ENCODE measurements around the gene NFIC. TPM values are rescaled to one million over a fixed set of nuclear protein-coding genes. Genes with fewer than 3 reads are reported as not detected.

The NFIC gene
- total RNA-seq, 1 experiment from 2014 or later, result 75.6 TPM

DNA sequence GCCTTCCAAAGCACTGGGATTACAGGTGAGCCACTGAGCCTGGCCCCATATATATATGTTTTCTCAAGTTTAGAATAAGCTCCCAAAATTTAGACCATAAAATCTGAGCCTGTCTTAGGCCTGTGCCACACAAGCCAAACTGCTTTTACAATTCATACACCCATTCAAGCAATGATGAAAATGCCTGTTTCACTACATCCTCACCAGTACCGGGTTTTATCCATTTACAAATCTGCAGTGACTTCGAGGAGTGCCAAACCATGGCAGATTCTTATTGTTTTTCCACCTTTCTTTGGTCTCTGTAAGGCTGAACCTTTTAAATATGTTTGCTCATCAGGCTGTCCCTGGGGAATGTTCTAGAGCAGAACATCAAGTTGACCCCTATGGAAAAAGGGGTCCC, 9.6 kb upstream of the NFIC start:
- TF ChIP-seq EZH2 (IDR thresholded peaks at IDR 0.05; ENCODE audit: low read depth), result no peak
- TF ChIP-seq CTCF (conservative IDR thresholded peaks at IDR 0.05), result no peak
- Histone ChIP-seq H3F3A (ENCODE audit: insufficient read depth, low read depth) (peaks cover 10% of the 10 kb centered on the region; the same call in 1 of the 2 replicates), H3K9me3 (ENCODE audit: insufficient read depth, low read depth) (no peaks in the 10 kb centered on the region), H3K4me2 (no peak overlapping the region), H3K36me3 (ENCODE audit: low read depth) (no peaks in the 10 kb centered on the region), H3K27me3 (ENCODE audit: insufficient read depth, low read depth) (no peaks in the 10 kb centered on the region), H3K27ac (no peak overlapping the region), H3K9me2 (ENCODE audit: insufficient read depth) (no peaks in the 10 kb centered on the region), H2AFZ (no peak overlapping the region), H3K79me2 (ENCODE audit: low read depth) (no peaks in the 10 kb centered on the region), H3K4me3 (no peak overlapping the region), H4K20me1 (ENCODE audit: insufficient read depth) (no peaks in the 10 kb centered on the region), H3K4me1 (replicated peaks; ENCODE audit: insufficient read depth) (no peaks in the 10 kb centered on the region)
- POLR2A ChIA-PET (ENCODE audit: unreplicated experiment), result no interaction called here
- BruUV-seq (replicated peaks), result no TSS peak
- intact Hi-C loops (cut with micrococcal nuclease; ENCODE audit: unreplicated experiment), result no loop called here
- CTCF ChIA-PET, result no interaction called here
- no peak for DNase-seq

DNA sequence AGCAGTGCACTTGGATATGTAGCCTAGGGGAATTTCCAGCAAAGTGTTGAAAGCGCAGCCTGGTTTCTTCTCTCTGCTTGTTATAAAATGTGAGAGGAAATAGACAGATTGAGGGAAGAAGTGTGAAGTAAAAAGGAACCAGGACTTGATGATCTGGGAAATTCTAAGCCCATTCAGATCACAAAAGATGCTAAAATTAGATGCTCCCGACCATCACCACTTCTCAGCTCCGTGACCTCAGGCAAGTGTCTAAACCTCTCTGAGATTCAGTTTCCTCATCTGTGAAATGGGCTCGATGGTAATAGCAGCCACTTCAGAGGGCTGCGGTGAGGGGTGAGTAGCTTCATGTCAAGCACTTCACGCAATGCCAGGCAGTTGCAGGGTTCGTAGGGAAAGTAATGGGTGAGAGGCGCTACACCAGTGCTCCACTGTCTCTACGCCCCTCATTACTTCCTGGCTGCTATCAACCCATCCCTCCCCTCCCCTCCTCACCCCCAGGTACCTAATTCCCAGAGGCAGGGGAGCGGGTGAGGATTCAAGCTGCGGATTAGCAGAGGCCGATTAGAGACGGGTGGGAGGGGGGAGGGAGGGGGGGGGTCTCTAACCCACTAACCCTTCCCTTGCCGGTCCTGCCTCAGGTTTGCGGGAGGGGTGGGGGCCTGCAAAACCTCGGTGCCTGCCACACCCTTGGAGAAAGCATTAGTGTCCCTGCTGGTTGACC, 9.0 kb upstream of the NFIC start:
- CTCF ChIA-PET, result no interaction called here
- Histone ChIP-seq H3K9me3 (ENCODE audit: insufficient read depth, low read depth) (no peaks in the 10 kb centered on the region), H3K27me3 (ENCODE audit: insufficient read depth, low read depth) (no peaks in the 10 kb centered on the region), H3K4me3 (no peak overlapping the region), H3K27ac (no peak overlapping the region), H3K9me2 (ENCODE audit: insufficient read depth) (no peaks in the 10 kb centered on the region), H4K20me1 (ENCODE audit: insufficient read depth) (no peaks in the 10 kb centered on the region), H3K4me2 (no peak overlapping the region), H3F3A (ENCODE audit: insufficient read depth, low read depth) (peaks cover 10% of the 10 kb centered on the region; the same call in 1 of the 2 replicates), H2AFZ (no peak overlapping the region), H3K79me2 (ENCODE audit: low read depth) (no peaks in the 10 kb centered on the region), H3K4me1 (replicated peaks; ENCODE audit: insufficient read depth) (no peaks in the 10 kb centered on the region), H3K36me3 (ENCODE audit: low read depth) (no peaks in the 10 kb centered on the region)
- intact Hi-C loops (cut with micrococcal nuclease; ENCODE audit: unreplicated experiment), result no loop called here
- POLR2A ChIA-PET (ENCODE audit: unreplicated experiment), result no interaction called here
- TF ChIP-seq EZH2 (IDR thresholded peaks at IDR 0.05; ENCODE audit: low read depth), result no peak
- no peak for TF ChIP-seq CTCF (conservative IDR thresholded peaks at IDR 0.05)
- no TSS peak for BruUV-seq (replicated peaks)
- no peak for DNase-seq

GRCh38 chr19:3357992-3358688, 8.2 kb upstream of the NFIC start:
- Histone ChIP-seq H3K36me3 (ENCODE audit: low read depth) (no peaks in the 10 kb centered on the region), H4K20me1 (ENCODE audit: insufficient read depth) (no peaks in the 10 kb centered on the region), H3K4me1 (replicated peaks; ENCODE audit: insufficient read depth) (no peaks in the 10 kb centered on the region), H3K4me3 (no peak overlapping the region), H2AFZ (no peak overlapping the region), H3K27me3 (ENCODE audit: insufficient read depth, low read depth) (no peaks in the 10 kb centered on the region), H3K9me2 (ENCODE audit: insufficient read depth) (no peaks in the 10 kb centered on the region), H3K9me3 (ENCODE audit: insufficient read depth, low read depth) (no peaks in the 10 kb centered on the region), H3F3A (ENCODE audit: insufficient read depth, low read depth) (peaks cover 10% of the 10 kb centered on the region; the same call in 1 of the 2 replicates), H3K27ac (no peak overlapping the region), H3K79me2 (ENCODE audit: low read depth) (no peaks in the 10 kb centered on the region), H3K4me2 (peak overlapping the region; percentile 80; the same call in 1 of the 2 replicates)
- no peak for TF ChIP-seq EZH2 (IDR thresholded peaks at IDR 0.05; ENCODE audit: low read depth)
- no peak for TF ChIP-seq CTCF (conservative IDR thresholded peaks at IDR 0.05)
- intact Hi-C loops (cut with micrococcal nuclease; ENCODE audit: unreplicated experiment), result no loop called here
- ChIA-PET POLR2A (ENCODE audit: unreplicated experiment) (no interaction called here), CTCF (no interaction called here)
- no TSS peak for BruUV-seq (replicated peaks)
- no peak for DNase-seq
